AG09309 (cell line): ENCODE data around the gene TCF4.

ENCODE experiments used
- DNase-seq: peaks from one replicate; pipeline ENCODE4 v3.0.0-alpha.2; 2010; ENCODE audit warnings: low read depth
- H3K4me3 ChIP-seq: 2 replicates; pipeline ENCODE4 v1.5.1; 2011; ENCODE audit warnings: mild to moderate bottlenecking, low read depth, low read length, moderate library complexity; ENCODE audit not compliant: control insufficient read depth
- TF ChIP-seq, protein P1 (sequence below): IDR thresholded peaks from 2 replicates; pipeline ENCODE4 v1.5.1; 2011; ENCODE audit warnings: mild to moderate bottlenecking, low read depth, low read length, inconsistent platforms; ENCODE audit not compliant: insufficient read depth, control insufficient read depth; ENCODE audit errors: missing control alignments

TCF4 gene

GRCh38 chr18:55343396-55344073, 244.5 kb downstream of the TCF4 start:
- DNase-seq: no peak
- H3K4me3 ChIP-seq: no peak overlapping the region
- TF ChIP-seq, protein P1, sequence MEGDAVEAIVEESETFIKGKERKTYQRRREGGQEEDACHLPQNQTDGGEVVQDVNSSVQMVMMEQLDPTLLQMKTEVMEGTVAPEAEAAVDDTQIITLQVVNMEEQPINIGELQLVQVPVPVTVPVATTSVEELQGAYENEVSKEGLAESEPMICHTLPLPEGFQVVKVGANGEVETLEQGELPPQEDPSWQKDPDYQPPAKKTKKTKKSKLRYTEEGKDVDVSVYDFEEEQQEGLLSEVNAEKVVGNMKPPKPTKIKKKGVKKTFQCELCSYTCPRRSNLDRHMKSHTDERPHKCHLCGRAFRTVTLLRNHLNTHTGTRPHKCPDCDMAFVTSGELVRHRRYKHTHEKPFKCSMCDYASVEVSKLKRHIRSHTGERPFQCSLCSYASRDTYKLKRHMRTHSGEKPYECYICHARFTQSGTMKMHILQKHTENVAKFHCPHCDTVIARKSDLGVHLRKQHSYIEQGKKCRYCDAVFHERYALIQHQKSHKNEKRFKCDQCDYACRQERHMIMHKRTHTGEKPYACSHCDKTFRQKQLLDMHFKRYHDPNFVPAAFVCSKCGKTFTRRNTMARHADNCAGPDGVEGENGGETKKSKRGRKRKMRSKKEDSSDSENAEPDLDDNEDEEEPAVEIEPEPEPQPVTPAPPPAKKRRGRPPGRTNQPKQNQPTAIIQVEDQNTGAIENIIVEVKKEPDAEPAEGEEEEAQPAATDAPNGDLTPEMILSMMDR: peak; percentile 48

- TF ChIP-seq, protein P1: no peak
- no peak for DNase-seq
- H3K4me3 ChIP-seq: no peak overlapping the region
Measured at GRCh38 chr18:55340998-55341397, 247.0 kb downstream of the TCF4 start.

GRCh38 chr18:55339990-55340389, 248.0 kb downstream of the TCF4 start:
- no peak for DNase-seq
- no peak overlapping the region for H3K4me3 ChIP-seq
- TF ChIP-seq, protein P1: no peak

GRCh38 chr18:55338978-55339650, 248.9 kb downstream of the TCF4 start:
- TF ChIP-seq, protein P1: peak; percentile 24
- no peak for DNase-seq
- no peak overlapping the region for H3K4me3 ChIP-seq

GRCh38 chr18:55337908-55338521, 250.0 kb downstream of the TCF4 start:
- DNase-seq: no peak
- TF ChIP-seq, protein P1: no peak
- H3K4me3 ChIP-seq: no peak overlapping the region

DNA sequence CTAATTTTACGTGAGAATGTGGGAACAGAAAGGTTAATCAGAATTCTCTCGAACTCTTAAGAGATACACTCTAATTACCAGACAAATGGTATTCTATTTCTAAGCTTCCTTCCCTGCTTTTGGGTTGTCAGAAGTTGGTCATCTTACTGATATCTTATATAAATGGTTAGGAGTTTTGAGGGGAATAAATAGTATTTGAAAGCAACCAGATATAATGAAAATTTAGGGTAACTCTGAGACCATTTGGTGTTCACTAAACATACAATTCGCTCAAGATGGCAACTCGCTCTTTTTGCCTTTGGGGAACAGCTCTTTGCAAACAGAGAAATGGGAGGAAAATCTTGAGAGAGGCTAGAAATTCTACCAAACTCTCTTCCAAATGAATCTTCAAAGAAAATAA, 250.9 kb downstream of the TCF4 start:
- DNase-seq: no peak
- TF ChIP-seq, protein P1: no peak
- no peak overlapping the region for H3K4me3 ChIP-seq
